ENCODE data around the gene EMX2. TPM values are rescaled to one million over a fixed set of nuclear protein-coding genes. Genes with fewer than 3 reads are reported as not detected.

Gene EMX2
- total RNA-seq, 4 donors from 2014 or later, result not detected

- H3K27me3 ChIP-seq, result peaks cover 0 to 92% of the 10 kb centered on the region in 2 donors
- no peak for DNase-seq
- TF ChIP-seq CTCF (IDR thresholded peaks at IDR 0.05) (no peak), POLR2A (IDR thresholded peaks at IDR 0.05) (no peak)
- no peaks in the 10 kb centered on the region for H3K9me3 ChIP-seq
- H3K36me3 ChIP-seq, result no peaks in the 10 kb centered on the region
- H3K27ac ChIP-seq, result no peak overlapping the region
- H3K4me3 ChIP-seq, result no peak overlapping the region
- H3K4me1 ChIP-seq, result peaks cover 0 to 50% (median 0%) of the 10 kb centered on the region in 4 donors
Observed at GRCh38 chr10:117540640-117541404, 1.7 kb upstream of the EMX2 start.

DNA sequence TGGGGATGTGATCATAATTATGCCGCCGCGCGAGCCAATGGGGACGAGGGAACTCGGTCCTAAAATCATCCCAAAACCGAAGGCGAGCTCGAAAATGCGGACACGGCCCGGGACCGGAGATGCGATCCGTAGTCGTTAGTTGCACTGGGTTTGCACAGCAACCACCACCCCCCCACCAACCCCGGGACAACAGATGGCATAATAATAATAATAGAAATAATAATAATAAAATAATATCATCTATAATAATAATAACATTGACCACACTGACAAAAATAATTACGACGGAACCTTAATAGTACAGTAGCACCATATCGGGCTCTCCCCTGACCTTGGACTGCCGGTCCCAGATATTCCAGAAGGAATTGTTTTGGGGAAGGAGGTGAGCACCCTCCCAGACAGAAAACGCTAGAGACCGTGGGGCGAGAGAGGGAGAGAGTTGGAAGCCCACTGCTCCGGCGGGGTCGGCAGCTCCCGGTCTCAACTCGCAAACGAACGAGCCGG is 1.1 kb upstream of the EMX2 start:
- no peak for TF ChIP-seq POLR2A (IDR thresholded peaks at IDR 0.05)
- no peak for TF ChIP-seq CTCF (IDR thresholded peaks at IDR 0.05)
- H3K27me3 ChIP-seq, result peaks cover 0 to 92% of the 10 kb centered on the region in 2 donors
- no peaks in the 10 kb centered on the region for H3K9me3 ChIP-seq
- peaks cover 0 to 50% (median 0%) of the 10 kb centered on the region in 4 donors for H3K4me1 ChIP-seq
- DNase-seq, result peak in 1 of 3 donors; percentile 41
- no peak overlapping the region for H3K4me3 ChIP-seq
- no peaks in the 10 kb centered on the region for H3K36me3 ChIP-seq
- no peak overlapping the region for H3K27ac ChIP-seq

DNA sequence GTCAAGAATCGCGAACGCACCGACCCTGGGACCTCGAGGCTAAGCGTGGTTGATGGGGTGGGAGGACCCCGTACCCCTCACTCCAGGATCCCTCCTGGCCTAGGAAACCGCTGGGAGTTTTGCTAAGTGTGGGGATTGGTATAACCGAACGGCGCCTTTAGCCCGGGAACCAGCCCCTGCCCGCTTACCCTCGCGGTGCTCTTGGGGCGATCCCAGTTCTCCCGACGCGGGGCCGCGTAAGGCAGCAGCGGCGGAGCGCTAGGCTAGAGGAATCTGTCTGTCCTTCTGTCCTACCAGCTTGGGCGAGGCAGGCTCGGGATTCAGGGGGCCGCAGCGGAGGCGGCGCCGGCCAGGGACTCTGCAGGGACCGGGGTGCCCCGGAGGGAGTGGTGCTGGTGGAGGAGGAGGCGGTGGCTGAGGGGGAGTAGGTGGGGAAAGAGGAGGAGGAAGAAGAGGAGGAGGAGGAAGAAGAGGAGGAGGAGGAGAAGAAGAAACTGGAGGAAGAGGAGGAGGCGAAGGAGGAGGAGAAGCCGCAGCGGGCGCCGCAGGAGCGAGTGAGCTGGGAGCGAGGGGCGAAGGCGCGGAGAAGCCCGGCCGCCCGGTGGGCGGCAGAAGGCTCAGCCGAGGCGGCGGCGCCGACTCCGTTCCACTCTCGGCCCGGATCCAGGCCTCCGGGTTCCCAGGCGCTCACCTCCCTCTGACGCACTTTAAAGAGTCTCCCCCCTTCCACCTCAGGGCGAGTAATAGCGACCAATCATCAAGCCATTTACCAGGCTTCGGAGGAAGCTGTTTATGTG is 439 bp upstream of the EMX2 start:
- H3K4me3 ChIP-seq, result peak overlapping the region in 1 of 4 donors; percentile 1
- peak in 1 of 3 donors; percentile 46 for DNase-seq
- H3K9me3 ChIP-seq, result no peaks in the 10 kb centered on the region
- peaks cover 3 to 92% of the 10 kb centered on the region in 2 donors for H3K27me3 ChIP-seq
- peaks cover 0 to 50% (median 0%) of the 10 kb centered on the region in 4 donors for H3K4me1 ChIP-seq
- H3K36me3 ChIP-seq, result no peaks in the 10 kb centered on the region
- TF ChIP-seq CTCF (IDR thresholded peaks at IDR 0.05), result no peak
- TF ChIP-seq POLR2A (IDR thresholded peaks at IDR 0.05), result no peak
- no peak overlapping the region for H3K27ac ChIP-seq

DNA sequence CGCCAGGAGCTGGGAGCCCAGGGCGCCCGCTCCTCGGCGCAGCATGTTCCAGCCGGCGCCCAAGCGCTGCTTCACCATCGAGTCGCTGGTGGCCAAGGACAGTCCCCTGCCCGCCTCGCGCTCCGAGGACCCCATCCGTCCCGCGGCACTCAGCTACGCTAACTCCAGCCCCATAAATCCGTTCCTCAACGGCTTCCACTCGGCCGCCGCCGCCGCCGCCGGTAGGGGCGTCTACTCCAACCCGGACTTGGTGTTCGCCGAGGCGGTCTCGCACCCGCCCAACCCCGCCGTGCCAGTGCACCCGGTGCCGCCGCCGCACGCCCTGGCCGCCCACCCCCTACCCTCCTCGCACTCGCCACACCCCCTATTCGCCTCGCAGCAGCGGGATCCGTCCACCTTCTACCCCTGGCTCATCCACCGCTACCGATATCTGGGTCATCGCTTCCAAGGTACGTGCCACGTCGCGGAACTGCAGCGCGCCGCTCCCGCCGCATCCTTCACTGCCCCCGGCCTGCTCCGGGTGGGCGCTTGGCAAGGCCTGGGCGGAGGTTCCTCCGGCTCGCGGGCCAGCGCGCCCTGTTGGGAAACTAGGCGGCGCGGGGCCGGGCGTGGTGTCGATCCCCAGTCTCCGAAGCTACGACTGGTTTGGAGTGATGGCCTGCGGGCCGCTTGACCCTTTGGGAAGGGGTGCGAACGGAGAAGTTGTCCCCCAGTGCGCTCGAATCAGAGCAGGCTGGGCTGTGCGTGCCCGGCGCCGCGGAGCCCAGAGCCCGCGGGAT is 868 bp downstream of the EMX2 start:
- TF ChIP-seq CTCF (IDR thresholded peaks at IDR 0.05) (no peak), POLR2A (IDR thresholded peaks at IDR 0.05) (no peak)
- H3K4me3 ChIP-seq, result peak overlapping the region in 2 of 4 donors; percentile 24 to 31
- H3K27me3 ChIP-seq, result peaks cover 3 to 94% of the 10 kb centered on the region in 2 donors
- H3K36me3 ChIP-seq, result no peaks in the 10 kb centered on the region
- peaks cover 0 to 40% (median 0%) of the 10 kb centered on the region in 4 donors for H3K4me1 ChIP-seq
- H3K9me3 ChIP-seq, result no peaks in the 10 kb centered on the region
- DNase-seq, result peak in 1 of 3 donors; percentile 51
- no peak overlapping the region for H3K27ac ChIP-seq

Data from Peyer's patch (tissue), 4 donors.